Neutrophil (primary cell): Measurements from ENCODE around the gene B9D1.

Experiments used
- H3K27ac ChIP-seq: fragments of 200-600 bp; sonication (generic); 2 replicates; pipeline ENCODE4 v1.5.1; 2016; ENCODE audit warnings: mild to moderate bottlenecking, moderate library complexity
- H3K27me3 ChIP-seq: fragments of 200-600 bp; sonication (generic); 2 replicates; pipeline ENCODE4 v1.6.0; 2016; ENCODE audit warnings: mild to moderate bottlenecking
- H3K36me3 ChIP-seq: fragments of 200-600 bp; sonication (generic); 2 replicates; pipeline ENCODE4 v1.5.1; 2017
- H3K4me1 ChIP-seq, 2 experiments: fragments of 200-600 bp in 1 of 2; sonication (generic) in 1 of 2; 1 replicate in 1 of 2; 2 replicates in 1 of 2; pipeline versions ENCODE4 v1.5.1 to v1.6.1; 2013 to 2016; ENCODE audit warnings: low read depth in 1 of 2, low read length in 1 of 2, mild to moderate bottlenecking in 1 of 2, moderate library complexity in 1 of 2; ENCODE audit not compliant: control insufficient read depth in 1 of 2, insufficient read depth in 1 of 2
- H3K4me3 ChIP-seq, 2 experiments: fragments of 200-600 bp in 1 of 2; sonication (generic) in 1 of 2; 1 replicate in 1 of 2; 2 replicates in 1 of 2; pipeline ENCODE4 v1.5.1; 2013 to 2016; ENCODE audit warnings: low read depth in 1 of 2, low read length in 1 of 2, mild to moderate bottlenecking in 1 of 2, moderate library complexity in 1 of 2
- H3K9me3 ChIP-seq: fragments of 200-600 bp; sonication (generic); 2 replicates; pipeline ENCODE4 v1.5.1; 2016
- CTCF ChIP-seq: fragments of 200-600 bp; sonication (generic); IDR thresholded peaks from 2 replicates; pipeline ENCODE4 v1.5.1; 2016; ENCODE audit warnings: antibody characterized with exemption

Gene B9D1

GRCh38 chr17:19344311-19345066 lies 18.0 kb downstream of the B9D1 start:
- no peaks in the 10 kb centered on the region for H3K4me1 ChIP-seq
- H3K9me3 ChIP-seq, result no peaks in the 10 kb centered on the region
- H3K36me3 ChIP-seq, result no peaks in the 10 kb centered on the region
- no peak overlapping the region for H3K27ac ChIP-seq
- no peak for TF ChIP-seq CTCF
- no peak overlapping the region for H3K4me3 ChIP-seq
- H3K27me3 ChIP-seq, result peaks cover 8% of the 10 kb centered on the region

- Histone ChIP-seq H3K27ac (no peak overlapping the region), H3K9me3 (no peaks in the 10 kb centered on the region), H3K4me3 (no peak overlapping the region), H3K27me3 (peaks cover 16% of the 10 kb centered on the region), H3K36me3 (no peaks in the 10 kb centered on the region), H3K4me1 (no peaks in the 10 kb centered on the region)
- no peak for TF ChIP-seq CTCF
These were observed 18.8 kb downstream of the B9D1 start for GRCh38 chr17:19343671-19344151.

GRCh38 chr17:19343256-19343630 lies 19.3 kb downstream of the B9D1 start:
- H3K27ac ChIP-seq, result no peak overlapping the region
- no peaks in the 10 kb centered on the region for H3K4me1 ChIP-seq
- H3K4me3 ChIP-seq, result no peak overlapping the region
- H3K36me3 ChIP-seq, result no peaks in the 10 kb centered on the region
- H3K27me3 ChIP-seq, result peaks cover 18% of the 10 kb centered on the region
- no peak for TF ChIP-seq CTCF
- H3K9me3 ChIP-seq, result no peaks in the 10 kb centered on the region

DNA sequence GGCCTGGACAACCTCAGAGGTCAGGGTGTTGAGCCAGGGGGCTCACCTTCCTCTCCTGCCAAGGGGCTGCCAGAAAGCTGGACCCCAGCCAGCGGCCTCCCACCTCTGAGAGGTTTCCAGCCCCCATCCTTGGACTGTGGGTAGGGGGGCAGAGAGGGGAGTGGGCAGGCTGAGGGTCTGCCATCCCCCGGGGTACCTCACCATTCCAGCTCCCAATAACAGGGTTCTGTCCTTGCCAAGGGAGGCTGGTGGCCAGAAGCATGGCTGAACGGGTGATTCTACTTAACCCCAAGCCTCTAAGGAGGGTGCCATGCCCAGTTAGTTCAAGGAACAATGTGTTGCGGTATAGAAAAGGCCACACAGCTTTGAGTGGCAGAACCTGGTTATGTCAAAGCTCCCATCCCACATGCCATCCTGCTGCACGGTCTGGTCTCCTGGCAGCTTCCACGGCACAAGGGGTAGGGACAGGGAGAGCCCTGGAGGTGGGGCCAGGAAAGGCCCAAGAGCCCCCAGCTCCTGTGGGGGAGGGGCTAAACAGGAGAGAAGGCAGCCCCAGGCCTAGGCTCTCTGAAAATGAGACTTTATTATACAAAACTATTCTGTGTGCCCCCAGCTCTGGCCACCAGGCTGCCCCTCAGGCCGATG lies 19.8 kb downstream of the B9D1 start:
- Histone ChIP-seq H3K4me1 (no peaks in the 10 kb centered on the region), H3K27ac (no peak overlapping the region), H3K4me3 (no peak overlapping the region), H3K9me3 (no peaks in the 10 kb centered on the region), H3K27me3 (peaks cover 21% of the 10 kb centered on the region), H3K36me3 (no peaks in the 10 kb centered on the region)
- TF ChIP-seq CTCF, result no peak

- TF ChIP-seq CTCF, result no peak
- Histone ChIP-seq H3K9me3 (no peaks in the 10 kb centered on the region), H3K27ac (no peak overlapping the region), H3K36me3 (no peaks in the 10 kb centered on the region), H3K4me3 (no peak overlapping the region), H3K27me3 (peaks cover 29% of the 10 kb centered on the region), H3K4me1 (no peaks in the 10 kb centered on the region)
These were observed 20.6 kb downstream of the B9D1 start for GRCh38 chr17:19341641-19342610.
